Activated CD8-positive, alpha-beta memory T cell treated with anti-CD3 and anti-CD28 coated beads, Interleukin-2, amount 50 U/mL, for 24 hours (primary cell): ENCODE results near the gene NPC2.
"Not testable (repeated sequence)": the region's sequence is repeated elsewhere in the genome, so short reads cannot be mapped to it uniquely, and the experiment has no call there.

ENCODE experiments used
- DNase-seq: peaks from one replicate; pipeline ENCODE4 v3.0.0-alpha.2; 2020; ENCODE audit errors: extremely low read depth

NPC2 gene

DNA sequence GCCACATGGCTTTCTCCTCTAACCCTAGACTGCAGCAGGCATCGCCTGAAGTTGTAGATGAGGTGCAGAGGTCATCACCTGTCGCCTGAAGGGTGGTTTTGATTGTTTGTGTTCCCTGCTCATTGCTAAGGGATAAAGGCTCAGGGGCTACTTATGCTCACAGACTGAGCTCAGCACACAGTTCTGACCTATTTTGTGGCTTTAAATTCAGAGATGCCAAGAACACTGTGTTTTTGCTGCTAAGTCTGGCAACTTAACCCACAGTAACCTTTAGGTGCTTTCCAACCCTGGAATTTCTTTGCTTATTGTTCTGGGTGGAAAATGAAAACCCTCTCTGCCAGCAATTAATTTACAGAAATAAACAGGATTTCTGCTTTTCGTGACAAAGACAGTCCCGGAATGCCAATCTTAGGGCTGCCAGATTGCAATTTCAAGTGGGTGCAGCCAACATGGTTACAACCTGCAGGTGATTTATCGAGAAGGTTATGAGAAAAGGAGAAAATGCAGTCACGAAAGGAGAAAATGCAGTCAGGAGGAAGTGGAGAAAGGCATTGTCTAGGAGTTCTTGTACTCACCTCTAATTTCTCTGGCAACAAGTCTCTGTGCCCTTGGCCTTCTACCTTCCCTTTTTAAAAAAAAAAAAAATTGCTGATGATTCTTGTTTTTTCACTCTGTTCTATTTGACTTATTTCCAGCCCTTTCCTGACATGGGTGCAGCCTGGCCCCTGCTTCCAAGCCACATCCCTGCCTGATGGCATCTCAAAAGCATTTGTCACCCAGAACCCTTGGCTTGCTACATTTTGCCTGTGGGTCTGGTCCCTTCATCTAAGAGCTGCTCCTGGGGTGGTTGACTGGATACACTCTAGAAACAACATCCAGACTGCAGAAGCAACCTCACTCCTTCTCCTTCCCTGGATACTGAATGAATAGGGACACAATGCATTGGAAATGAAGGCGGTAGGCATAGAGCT, 23.3 kb downstream of the NPC2 start:
- no peak for DNase-seq

DNA sequence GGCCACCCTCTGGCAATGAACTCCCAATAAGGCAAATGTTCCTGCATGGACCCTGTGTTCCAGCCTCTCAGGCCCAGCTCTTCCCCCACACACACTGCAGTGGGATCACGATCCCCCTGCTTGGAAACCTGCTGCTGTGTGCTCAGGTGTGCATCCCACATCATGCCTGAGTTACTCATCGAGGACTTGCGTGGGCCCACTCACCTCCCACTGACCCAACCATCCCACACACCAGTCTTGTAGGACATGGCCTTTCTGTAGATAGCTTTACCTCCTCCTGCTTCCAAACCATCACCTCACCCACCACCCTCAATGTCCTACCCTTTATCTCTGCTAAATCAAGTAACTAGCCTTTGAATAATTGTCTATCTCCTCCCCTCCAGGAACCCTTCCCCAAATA, 24.6 kb downstream of the NPC2 start:
- DNase-seq: no peak

DNA sequence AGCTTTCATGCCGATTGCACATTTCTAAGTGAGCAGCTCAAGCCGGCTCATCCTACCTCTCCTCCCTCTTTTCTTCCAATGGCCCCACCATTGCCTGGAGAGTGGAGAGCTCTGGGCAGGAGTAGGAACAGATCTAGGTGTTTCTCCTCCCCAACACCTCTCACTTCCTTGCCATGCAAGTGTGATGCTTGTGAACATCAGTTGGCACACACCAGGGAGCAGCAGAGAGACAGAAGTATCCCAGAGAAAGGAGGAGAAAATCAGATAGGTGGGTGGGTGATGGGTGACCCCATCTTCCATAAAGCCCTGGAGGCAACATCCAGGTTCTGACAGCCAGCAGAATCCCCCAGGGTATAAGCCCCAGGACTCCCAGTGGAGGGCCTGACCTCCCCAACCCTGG, 27.8 kb downstream of the NPC2 start:
- no peak for DNase-seq

DNA sequence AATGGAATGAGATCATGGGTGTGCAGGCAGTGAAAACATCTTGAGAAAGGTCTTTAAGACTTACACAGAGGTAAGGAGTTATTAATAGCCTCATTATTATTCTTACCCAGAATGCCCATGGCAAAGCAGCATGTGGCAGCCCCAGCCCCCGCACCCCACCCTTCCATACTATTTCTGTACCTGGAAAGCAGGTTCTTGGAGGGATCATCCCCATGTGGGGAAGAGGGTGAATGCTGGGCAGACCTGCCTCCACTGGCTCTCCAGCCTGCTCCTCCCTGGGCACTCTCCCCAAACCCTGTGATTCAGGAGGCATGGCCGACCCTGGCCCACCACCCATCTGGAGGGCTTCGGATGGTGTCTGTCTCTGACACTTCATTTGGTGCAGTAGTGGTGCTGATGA, 28.3 kb downstream of the NPC2 start:
- no peak for DNase-seq

DNA sequence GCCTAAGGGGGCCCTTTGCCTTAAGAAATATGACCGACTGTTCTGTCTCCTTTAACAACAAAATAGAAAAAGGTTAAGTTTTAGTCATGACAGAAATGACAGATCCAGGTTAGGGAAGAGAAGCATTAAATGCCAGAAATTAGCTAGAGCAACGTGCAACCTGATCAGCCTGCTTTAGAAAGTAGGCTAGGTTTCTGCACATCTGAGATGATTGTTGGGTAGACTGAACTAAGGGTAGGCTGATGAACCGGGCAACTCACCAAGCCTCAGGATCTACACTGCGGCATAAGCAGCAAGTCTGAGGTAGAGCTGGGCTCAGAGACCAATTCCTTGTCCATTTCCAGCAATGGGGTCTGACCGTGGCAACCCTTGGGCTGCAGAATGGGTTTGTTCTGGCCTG, 29.4 kb downstream of the NPC2 start:
- no peak for DNase-seq

DNA sequence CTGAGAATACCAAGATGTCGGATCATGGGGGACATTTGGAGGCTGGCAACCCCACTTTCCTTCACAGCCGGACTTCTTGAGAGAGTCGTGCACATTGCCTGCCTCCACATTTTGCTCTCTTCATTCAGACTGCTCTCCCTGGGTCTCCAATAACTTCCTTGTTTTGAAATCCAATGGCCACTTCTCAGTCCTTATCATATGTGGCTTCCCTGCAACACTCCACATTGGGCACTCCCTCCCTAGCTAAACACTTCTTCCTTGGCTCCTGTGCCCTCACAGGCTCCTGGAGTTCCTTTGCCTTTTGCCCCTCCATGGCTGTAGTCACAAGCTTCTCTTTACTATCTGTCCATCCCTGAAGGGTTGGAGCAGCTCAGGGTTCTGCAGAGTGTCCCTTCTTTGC, 30.1 kb downstream of the NPC2 start:
- no peak for DNase-seq

DNA sequence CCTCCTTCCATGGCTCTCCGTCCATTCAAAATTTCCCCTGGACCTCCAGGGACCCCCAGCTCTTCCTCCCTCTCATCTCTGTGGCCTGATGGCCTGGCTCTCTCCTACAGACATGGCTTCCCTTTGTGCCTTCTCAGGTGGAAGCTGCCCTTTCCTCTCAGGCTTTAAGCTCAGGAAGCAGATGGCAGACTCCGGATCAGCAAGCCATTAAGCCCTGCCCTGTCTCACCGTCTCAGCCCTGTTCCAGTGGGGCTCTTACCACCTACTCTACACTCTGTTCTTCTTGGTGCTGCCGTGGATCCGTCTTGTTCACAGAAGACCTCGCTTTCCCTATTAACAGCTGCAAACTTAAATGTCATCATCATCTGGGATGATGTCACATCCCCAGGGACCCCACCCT, 33.1 kb downstream of the NPC2 start:
- no peak for DNase-seq

DNA sequence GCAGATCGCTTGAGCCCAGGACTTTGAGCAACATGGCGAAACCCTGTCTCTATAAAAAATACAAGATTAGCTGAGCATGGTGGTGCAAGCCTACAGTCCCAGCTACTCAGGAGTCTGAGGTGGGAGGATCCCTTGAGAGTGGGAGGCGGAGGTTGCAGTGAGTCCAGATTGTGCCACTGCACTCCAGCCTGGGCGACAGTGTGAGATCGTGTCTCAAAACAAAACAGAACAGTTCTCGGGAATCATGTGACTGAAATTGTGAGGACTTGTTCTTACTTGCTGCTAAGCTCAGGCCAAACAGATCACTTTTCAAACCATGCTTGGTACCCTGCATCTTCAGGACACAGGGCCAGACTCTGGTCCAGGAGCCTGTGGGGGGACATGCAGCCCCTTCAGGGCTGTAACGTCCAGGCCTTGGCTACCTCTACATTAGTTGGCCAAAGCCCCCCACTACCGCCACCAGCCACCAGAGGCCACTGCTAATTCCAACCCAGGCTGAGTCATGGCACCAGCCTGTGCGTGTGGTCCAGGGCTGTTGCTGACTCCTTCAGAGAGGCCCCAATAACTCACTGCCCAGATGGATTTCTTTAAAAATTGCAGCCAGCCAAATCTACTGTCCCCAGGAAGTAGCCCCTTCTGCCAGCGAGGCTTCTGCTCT, 33.7 kb downstream of the NPC2 start:
- DNase-seq: no peak

DNA sequence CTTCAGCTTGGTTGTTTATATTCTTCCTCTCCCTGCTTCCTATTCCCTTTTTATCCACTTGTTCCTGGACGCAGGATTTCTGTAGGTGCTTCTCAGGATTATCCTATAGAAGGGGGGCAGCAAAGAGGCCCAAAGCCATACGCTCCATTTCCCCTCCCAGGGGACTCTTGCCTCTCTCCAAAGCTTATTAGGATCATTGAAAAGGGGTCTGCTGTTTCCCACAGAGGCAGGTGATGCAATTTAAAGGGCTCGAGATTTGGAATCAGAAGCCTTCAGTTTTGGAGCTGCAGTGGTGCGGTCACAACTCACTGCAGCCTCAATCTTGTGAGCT, 35.6 kb downstream of the NPC2 start:
- no peak for DNase-seq

DNA sequence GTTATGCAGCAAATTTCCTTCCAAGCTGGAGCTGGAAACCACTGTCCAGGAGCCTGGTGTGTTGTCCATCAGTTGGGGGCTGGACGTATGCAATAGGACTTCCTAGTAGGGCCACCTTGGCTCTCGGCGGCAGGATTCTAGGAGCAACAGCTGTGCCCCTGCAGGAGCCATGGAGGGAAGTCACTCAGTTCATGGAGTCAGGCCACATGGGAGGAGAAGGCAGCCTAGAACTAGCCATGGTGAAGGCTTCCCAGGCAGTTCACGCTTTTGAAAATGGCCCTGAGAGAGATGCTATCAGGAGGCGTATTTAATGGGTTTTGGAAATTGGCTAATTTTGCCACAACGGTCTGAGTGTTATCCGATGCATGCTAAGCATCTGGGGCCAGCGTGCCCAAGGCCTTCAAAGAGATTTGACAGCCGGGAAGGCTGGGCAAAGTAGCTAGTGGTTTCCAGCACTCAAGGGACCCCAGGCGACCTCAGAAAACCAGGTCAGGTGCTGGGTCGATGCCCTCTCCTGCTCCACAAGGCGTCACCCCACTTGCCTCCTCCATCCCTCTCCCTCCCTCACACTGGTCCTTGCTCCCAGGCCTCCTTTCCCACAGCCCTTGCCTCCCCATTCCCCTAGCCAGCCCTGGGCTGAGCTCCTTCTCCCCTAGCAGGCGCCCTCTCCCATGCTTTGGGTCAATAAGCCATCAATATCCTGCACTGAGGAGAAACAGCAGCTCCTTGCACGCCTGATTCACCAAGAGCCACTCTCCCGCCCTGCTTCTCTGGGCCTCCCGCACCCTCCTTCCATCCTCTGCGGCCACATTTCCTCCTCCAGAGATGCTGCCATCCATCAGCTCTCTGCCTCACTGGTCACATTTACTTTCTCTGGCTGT, 36.2 kb downstream of the NPC2 start:
- DNase-seq: no peak

DNA sequence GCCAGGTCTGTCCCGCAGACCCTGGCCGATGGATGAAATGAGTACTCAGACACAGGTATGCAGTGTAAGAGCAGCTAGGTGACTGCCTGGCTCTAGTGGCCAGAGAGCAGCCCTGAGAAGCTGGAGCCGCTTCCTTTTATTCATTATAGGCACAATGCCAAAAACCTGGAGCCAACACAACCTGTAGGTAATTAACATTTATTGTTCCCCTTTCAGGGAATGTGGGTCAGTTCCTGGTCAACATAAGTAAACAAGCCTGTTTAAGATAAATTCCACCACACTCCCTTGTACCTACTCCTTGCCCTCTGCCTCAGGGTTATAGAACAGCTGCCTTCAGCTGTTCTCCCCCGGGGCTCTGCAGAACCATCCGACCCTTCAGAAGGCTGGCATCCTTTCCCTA, 38.7 kb downstream of the NPC2 start:
- not testable (repeated sequence) for DNase-seq

DNA sequence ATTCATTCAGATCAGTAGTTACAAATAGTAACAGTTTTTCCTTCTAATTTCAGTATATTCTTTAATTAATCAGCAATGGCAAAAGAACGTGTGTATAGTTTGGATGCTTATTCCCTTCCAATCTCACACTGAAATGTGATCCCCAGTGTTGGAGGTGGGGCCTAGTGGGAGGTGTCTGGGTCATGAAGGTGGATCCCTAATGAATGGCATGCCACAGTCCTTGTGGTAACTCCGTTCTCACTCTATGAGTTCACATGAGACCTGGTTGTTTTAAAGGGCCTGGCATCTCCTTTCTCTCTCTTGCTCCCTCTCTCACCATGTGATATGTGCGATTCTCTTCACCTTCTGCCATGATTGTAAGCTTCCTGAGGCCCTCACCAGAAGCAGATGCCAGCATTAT, 48.2 kb downstream of the NPC2 start:
- no peak for DNase-seq

DNA sequence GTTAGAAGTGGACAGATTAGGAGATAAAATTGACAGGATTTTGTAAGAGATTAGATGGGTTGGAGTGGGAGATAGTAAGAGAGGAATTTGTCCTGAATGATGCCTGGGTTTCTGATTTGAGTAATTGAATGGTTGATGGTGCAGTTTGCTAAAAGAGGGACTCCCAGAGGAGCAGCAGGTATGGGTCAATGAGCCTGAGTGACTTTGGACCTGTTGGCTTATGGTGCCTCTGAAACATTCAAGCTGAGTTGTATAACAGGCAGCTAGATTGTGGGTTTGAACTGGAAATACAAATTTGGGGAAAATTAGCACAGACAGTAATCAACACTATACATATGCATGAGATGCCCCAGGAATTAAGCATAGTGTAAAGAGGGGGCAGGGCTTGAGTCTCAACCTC, 50.3 kb downstream of the NPC2 start:
- DNase-seq: no peak

DNA sequence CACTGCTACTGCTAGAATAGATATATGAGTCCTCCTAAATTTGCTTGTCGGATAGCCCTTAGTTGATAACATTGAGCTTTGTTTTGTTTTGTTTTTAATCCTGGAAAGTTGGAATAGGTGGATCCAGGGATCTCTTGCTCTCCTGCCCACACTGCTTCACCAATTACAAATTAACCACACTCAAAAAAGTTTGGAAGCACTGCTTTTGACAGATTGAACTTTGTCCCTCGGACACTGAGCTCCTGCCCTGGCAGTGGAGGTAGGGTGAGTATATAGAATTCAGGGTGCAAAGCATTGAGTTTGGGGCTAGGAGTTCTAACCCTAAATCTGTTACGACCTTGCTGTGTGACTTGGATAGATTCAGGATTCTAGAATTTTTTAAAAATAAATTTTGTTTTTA, 52.0 kb downstream of the NPC2 start:
- no peak for DNase-seq

DNA sequence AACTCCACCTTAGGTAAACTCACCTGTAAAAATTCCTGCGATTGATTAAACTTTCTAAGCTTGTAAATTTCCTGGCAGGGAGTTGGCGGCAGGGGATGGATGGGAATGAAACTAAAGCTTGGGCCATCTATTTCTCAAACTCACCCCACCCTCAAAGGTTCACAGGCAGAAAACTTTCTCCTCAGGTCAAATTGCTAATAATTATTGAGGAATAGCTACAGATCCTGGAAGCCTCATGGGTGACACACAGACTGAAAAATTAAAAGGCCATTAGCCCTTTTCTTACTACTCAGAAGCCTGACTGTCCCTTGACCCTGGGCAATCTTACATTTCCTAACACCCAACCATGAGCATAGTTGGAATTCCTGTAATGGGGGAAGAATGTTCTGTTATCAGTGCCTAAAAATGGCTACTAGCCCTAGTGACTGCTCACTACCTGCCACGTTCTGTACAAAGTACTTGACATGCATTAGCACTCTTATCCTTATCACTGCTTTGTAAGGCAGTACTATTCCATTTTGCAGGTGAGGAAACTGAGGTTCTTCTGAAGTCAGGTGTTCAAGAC, 54.7 kb downstream of the NPC2 start:
- DNase-seq: no peak

DNA sequence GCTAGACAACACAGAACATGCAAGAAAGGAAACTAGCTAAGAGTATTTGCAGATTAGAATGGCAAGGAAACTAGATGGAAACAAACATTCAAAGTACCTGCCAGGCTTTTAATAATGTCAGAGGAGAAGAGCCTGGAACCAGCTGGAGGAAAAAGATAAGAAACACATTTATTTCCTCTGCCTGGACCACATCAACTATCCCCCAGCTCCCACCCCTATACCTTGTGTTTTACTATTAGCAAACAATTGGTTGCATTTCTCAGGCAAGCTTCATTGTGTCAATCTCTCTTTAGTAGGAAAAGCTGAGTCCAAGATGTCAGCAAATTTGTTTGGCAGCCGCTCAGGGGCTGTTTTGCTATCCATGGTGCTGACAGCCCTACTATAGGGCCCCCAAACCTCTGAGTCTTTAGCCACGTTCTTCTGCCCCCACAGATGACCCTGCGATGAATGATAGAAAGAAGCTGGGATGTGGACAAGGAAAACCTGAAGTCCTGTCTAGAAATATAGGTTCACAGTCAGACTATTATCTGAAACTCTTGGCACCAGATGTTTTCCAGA, 55.5 kb downstream of the NPC2 start:
- no peak for DNase-seq

DNA sequence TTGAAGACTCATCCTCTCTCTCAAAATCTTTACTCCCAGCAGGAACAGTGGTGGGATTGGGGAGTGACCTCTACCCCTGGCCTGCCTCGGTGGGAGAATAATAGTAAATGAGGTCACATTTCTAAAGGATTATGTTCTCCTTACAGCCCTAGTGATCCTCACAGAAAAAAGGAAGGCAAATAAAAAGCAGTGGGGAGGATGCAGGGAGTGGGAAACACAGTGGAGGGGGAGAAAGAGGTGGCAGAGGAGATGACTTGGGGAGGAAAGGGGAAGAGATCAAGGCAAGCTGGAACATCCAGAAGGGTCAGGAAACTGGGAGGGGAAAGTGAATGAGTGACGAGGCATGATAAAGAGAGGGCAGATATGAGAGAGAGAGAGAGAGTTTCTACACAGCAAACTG, 58.8 kb downstream of the NPC2 start:
- DNase-seq: no peak

DNA sequence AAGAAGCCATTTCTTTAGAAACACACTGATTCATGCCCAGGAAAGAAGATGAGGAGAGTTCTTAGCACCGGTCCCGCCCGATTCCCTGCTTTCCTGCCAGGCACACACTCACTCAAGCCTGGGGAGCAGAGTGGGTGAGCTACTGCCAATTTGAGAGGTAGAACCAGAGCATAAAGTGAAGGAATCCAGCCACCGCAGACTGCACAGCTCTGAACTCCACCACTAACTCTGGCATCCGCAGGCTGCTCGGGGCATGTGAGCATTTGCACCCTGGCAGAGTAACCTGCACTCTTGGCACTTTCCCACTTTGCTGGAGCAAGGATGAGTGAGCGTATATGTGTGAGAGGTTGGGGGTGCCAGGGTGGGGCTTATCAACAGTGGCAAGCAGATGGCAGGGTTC, 63.1 kb downstream of the NPC2 start:
- no peak for DNase-seq
